Epidermal melanocyte (primary cell): ENCODE measurements around the gene SPINT3.

ENCODE experiments used
- DNase-seq: peaks from one replicate; pipeline ENCODE4 v3.0.0; 2011; ENCODE audit warnings: low spot score; ENCODE audit not compliant: insufficient read length

SPINT3 gene, protein sequence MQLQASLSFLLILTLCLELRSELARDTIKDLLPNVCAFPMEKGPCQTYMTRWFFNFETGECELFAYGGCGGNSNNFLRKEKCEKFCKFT

DNA sequence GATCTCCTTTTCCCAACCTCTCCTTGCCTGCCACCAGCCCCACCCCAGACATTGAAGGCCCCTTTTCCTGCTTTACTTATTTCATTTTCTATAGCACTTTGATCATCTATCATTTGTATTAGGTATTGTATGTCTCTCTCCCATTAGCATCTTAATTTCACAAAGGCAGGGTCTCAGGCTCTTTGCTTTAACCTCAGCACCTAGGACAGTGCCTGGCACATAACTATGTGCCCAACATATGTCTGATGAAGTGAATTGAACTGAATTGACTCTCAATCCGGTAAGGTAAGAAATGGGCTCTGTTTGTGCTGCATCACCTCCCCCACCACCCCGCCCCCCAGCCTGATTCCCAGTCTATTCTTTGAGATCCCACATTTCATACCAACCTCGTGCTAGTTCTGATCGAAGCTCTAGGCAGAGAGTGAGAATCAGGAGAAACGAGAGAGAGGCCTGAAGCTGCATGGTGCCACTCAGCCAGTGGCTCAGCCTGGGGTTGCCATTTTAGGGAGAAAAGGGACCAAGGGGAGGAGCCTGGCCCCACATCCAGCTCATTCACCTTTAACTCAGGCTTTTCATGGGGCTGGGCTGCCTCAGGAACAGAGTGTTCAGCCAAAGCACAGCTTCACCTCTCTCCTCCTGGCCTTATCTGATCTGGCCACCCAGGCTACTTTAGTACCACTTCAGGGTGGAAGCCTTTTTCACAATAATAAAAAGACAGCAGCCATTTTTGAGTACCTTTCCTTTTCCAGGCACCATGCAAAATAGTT is at the start of gene SPINT3:
TSS of gene SPINT3 (minus strand) at position 476 of the 767 bp plus-strand sequence. CDS start at position 462, 14 bp downstream.
- no peak for DNase-seq

GRCh38 chr20:45564760-45565276 is 49.4 kb upstream of the SPINT3 start:
- no peak for DNase-seq

DNA sequence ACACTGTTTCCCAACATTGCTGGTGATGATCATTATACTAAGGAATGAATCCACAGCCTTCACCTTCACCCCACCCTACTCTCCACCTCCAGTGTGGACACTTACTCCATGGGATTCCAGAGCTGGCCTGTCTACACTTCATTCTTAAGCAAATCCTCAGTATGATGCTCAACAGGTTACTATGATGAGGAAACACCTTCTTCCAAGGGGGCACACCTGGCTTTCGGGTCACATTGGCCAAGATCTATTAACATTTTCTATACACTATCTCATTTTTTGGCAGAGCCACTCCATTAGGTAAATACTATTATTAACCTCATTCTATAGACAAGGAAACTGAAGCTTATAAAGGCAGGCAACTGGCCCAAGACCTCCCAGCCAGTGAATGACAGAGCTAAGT is 39.8 kb upstream of the SPINT3 start:
- no peak for DNase-seq

DNA sequence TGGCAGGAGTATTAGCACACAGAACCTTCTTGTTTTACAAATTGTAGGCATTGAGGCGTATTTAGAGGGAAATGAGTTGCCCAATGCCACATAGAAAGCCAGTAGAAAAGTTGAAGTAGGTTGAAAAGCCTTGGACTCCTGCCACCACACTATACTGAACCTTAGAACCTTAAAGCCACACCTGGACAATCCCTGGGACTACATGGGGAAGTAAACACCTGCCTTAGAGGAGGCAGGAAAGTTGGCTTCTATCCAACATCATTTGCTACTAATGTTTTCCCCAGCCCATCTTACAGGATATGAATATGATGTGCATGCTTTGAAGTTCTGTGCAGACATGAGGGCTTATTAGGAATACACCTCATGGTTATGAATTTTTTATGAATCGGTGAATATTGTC is 37.0 kb upstream of the SPINT3 start:
- no peak for DNase-seq

GRCh38 chr20:45550765-45551164 is 35.3 kb upstream of the SPINT3 start:
- DNase-seq, result no peak

DNA sequence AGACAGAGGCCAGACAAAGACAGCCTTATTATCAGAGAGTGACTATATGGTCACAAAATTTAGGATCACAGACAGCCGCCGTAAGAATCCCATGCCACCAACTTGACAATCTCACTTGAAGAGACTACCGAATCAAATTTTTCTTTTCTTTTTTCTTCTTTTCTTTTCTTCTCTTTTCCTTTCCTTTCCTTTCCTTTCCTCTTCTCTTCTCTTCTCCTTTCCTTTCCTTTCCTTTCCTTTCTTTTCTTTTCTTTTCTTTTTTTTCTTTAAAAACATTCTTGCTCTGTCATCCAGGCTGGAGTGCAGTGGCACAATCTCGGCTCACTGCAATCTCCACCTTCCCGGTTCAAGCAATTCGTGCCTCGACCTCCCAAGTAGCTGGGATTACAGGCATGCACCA is 33.0 kb upstream of the SPINT3 start:
- no peak for DNase-seq

GRCh38 chr20:45547206-45547770 is 31.9 kb upstream of the SPINT3 start, which contains the start of gene EPPIN:
EPPIN (minus strand) TSS chr20:45547401; CDS start chr20:45547357, 44 bp downstream.
- DNase-seq, result no peak

- peak; percentile 52 for DNase-seq
These were observed 30.5 kb upstream of the SPINT3 start for GRCh38 chr20:45545754-45546453.

DNA sequence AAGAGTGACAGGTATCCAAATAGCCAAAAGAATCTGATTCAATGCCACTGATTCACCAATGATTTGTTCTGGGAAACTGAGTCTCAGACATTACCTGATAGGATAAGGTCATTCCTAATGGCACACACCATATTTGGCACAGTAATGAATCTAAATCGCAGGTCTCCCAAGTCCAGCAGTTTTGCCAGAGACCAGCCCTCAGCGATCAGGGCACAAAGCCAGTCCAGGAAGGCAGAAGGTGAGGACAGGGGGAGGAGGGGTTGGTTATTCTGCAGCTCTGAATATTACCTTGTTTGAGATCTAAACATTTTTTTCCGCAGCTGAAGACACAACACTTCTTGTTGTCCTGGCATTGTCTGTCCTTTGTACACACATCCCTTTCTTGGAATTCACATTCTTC is 29.9 kb upstream of the SPINT3 start:
- no peak for DNase-seq

GRCh38 chr20:45539382-45539781 is 24.0 kb upstream of the SPINT3 start, which contains the start of gene WFDC6:
WFDC6 (minus strand) TSS chr20:45539482; CDS start chr20:45539407, 75 bp downstream.
- DNase-seq, result no peak

DNA sequence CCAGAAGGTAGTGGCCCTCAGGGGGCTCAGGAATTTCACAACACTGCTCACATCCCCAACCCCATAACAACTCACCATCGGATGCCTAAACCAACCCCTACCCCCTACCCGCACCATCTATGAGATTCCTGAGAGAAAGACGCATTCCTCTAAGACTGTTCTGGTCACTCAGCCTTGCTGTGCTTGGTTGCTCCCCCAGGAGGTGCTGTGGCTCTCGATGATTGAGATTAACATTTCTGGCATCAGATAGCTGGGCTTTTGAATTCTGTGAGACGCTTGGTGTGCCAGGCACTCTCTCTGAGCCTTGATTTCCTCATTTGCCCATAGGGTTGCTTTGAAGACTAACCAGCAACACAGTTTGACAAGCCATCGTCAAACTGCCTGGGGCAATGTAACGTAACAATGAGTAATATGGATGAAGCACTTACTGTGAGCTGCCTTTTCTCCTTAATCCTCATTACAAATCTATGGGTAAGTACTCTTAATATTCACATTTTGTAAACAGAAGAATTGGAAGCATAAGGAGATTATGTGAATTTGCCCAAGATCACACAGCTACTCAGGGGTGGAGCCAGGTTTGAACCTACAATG is 22.9 kb upstream of the SPINT3 start:
- DNase-seq, result no peak

DNA sequence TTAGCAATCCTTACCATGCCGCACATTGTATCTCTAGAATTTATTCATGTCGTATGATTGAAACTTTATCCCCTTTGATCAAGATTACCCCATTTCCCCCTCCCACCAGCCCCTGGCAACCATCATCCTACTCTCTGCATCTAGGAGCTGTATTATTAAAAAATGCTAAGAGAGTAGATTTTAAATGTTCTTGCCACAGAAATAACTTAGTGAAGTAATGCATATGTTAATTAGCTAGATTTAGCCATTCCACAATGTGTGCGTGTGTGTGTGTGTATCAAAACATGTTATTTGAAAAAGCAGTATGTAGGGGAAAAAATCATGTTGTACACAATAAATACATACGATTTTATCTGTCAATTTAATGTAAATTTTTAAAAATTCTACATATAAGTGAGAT is 11.9 kb upstream of the SPINT3 start:
- DNase-seq, result no peak

DNA sequence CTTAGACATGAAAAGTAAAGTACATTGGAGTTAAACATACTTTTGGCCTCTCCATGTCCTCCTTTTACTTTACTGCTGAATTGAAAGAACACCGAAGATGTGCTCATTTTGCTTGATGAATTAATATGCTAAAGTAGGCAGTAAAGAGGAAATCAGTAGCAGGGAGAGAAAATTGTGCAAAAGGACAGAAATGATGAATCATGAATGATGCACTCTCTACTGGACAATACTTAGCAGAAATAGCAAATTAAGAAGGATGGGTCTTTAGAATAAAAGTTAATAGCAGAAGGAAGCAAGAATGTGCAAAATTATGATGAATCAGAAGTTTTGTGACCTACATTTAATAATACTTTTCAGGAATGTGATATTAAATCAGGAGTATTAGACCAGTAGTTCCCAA is 8.4 kb upstream of the SPINT3 start:
- no peak for DNase-seq

DNA sequence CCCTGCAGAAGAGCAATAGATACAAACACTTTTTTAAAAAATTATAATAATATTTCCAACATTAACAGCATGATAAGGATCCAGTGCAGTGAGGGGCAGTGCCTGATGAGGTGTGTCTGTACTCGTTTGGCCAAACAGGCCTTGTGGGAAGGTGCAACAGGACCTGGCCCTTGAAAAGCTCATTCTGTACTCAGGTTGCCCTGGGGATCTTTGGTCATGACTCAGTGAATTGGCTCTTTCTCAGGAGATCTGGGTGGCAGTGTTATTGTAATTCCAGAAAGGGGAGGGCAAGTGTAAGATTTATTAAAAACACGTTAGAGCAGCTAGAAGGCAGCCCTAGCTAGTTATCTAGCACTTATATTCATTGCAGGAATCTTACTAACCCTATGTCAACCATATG is 2.9 kb upstream of the SPINT3 start:
- no peak for DNase-seq

DNA sequence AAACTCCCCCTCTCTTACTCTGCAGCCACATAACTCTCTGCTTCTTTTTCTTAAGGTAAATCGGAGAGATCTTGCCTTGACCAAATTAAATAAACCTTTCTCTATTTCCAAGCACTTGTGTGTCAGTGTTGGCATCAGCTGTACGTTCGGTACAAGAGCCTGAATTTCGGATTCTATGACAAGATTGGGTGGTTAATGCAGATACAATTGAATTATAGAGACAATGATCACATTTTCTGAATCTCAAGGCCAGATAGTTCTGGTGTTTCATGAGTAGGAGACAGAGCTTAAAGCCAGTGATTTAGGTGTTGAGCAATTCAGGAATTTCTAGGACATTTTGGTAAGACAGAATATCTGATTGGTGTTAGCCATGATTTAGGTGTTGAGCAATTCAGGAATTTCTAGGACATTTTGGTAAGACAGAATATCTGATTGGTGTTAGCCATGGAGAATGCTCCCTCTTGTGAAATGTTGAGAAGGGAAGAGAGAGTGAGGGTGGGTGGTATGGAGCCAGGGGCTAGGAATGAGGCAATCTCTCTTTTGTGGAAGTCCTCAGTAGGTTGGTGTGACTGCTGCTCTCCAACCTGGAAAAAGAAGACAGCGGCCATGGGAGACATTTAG is 5.1 kb downstream of the SPINT3 start:
- DNase-seq, result no peak

DNA sequence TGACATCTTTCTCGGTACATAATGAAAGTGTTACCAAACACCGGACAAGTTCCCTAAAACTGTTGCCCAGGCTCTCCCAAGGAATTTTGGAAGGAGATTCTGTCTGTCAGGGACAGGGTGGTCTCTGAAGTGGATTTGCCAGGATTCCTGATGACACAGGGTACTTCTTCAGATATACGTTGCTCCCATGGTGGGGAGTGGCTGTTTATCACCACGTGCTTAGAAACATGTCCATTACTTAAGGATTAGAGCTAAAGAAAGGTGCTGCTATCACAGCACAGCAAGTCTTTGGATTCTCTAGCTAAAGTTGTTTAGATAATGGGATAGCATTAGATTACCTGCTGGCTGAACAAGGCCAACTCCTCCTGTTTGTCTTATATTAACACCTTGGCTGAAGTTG is 6.3 kb downstream of the SPINT3 start:
- no peak for DNase-seq

DNA sequence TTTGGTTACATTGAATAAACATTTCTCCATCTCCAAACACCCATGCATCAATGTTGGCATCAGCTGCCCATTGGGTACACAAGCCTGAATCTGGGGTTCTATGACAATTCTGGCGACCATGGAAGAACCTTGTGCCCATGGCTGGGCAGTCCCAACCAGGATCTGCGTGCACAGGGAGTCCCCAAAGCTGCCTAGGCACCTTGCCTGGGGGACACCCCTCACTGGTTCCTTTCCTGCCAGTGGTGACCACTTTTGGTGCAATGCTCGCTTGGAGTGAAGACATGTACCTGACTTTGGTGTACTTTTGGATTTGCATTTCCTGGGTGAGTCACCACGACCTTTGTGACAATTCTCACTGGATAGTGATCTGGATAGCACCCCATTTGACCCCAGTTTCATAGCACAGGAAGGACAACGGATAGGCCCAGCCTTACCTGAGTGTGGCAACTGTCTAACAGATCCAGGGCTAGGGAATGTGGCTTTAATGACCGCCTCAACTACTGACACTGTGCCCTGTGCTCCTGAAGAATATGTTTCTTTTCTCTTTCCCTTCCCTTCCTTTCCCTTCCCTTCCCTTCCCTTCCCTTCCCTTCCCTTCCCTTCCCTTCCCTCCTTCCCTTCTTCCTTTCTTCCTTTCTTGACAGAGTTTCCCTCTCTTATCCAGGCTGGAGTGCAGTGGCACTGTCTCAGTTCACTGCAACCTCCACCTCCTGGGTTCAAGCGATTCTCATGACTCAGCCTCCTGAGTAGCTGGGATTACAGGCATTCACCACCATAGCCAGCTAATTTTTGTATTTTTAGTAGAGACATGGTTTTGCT is 7.1 kb downstream of the SPINT3 start:
- no peak for DNase-seq

DNA sequence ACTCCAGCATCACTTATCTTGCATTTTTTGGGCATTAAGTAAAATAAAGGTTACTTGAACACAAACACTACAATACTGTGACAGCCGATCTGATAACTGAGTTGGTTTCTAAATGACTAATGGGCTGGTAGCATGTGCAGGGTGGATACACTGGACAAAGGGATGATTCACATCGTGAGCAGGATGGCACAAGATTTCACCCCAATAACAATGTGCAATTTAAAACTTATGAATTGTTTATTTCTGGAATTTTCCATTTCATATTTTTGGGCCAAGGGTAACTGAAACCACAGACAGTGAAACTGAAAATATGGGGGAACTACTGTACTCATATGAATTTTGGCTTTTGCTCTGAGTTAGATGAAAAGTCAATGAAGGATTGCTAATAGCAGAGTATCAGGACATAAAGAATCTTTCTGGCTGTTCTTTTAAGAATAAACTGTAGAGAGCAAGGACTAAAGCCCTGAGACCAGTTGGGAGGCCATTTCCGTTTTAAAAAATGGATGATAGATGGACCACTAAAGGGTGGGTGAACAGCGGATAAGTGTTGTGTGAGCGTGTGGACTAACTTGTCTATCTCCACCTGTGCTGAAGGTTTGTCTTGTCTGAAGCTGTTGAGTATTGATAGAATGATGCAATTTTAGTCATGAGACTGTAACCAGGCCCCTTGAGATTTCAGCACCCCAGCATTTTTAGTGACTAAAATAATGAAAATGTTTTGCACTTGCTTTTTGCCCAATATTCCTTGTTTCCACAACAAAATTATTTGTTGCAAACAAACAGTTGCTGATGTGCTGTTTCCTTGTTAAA is 8.2 kb downstream of the SPINT3 start:
- no peak for DNase-seq

DNA sequence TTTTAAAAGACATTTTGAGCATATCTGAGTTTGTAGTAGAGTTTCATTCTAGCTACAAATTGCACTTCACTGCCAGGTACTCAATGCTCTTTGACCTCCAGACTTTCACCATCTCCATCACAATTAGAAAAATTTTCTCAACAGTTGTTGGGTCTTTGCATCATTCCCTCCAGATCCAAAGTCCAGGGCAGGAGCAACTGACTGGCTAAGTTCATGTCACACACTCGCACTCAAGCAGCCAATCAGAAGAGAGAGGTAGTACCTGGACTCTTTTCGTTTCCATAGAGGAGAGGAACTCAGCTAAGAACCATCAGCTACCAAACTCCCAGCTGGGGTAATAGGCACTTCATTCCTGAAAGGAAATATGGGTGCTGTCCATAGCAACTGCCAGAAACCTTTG is 9.0 kb downstream of the SPINT3 start:
- no peak for DNase-seq
